Stimulated activated CD4-positive, alpha-beta T cell treated with anti-CD3 and anti-CD28 coated beads, Interleukin-1b, Interleukin-23, amount 100 ng/mL, for 4 hours (primary cell): ENCODE results near the gene ZNF516.

Experiments used
- DNase-seq, 2 donors: peaks; one replicate each; pipeline ENCODE4 v3.0.0-alpha.2; 2020; ENCODE audit warnings: low read depth in 2 of 2

Gene ZNF516

DNA sequence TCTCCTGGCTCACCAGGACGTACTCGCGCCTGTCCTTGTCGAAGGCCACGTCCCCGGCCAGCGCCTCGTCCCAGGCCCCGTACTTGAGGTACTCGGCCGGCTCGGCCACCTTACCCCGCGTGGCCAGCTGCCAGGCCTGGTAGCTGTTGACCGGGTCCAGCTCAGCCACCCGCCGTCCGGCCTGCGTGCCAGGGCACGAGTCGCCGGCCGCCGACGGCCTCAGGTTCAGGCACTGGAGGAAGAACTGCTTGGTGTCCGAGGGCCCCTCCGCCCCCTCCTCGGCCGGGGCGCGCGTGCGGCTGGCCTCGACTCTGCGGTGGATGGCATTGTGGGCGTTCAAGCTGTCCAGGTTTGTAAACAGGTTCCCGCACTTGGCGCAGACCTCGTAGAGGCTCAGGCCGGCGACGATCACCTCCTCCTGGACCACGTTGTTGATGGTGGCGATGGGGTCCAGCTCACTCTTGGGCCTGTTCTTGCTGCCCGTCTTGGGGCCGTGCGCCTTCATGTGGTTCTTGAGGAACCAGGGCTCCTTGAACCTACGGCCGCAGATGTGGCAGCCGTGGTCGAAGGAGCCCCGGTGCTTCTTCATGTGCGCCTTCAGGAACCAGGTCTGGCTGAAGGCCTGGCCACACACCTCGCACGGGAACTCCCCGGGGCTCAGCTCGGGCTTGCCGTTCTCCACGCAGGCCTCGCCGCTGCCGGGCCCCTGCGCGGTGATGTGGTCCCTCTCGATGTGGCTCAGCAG lies 53.2 kb downstream of the ZNF516 start:
- no peak for DNase-seq

GRCh38 chr18:76441002-76441667 lies 53.9 kb downstream of the ZNF516 start:
- no peak for DNase-seq

GRCh38 chr18:76437910-76438309 lies 57.1 kb downstream of the ZNF516 start:
- DNase-seq, result no peak

DNA sequence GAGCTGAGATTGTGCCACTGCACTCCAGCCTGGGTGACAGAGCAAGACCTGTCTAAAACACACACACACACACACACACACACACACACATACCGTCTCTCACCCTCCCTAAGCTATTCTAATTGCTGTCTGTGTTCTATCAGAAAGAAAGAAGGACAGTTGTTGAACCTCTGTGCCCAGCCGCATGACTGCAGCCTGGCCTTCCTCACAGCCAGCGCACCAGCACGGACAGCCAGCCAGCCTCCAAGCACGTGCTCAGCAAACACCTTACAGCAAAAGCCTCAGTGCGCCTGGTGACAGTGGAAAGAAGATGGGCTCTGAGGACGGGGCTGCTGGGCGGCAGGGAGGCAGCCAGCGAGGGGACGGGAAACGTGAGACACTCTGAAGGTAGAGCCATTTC lies 58.0 kb downstream of the ZNF516 start:
- DNase-seq, result no peak

DNA sequence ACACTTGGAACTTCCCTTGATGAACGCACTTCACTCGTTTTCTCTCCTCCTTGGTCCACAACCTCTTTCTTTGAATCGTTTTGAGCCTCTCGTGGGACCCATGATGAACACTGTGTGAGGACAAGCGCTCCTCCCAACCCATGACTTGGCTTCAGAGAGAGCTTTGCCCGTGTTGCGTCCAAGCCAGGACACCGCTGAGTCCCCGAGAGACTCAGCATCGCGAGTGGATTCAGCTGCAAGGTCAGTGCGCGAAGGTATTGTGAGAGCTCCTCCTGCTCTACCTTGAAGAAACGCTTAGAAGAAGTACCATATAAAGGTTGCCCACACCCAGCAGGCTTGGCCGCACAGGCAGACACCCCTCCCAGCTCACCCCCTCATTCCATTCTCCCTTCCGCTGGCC lies 58.7 kb downstream of the ZNF516 start:
- no peak for DNase-seq

- no peak for DNase-seq
These were observed 59.6 kb downstream of the ZNF516 start for GRCh38 chr18:76435316-76435989.

DNA sequence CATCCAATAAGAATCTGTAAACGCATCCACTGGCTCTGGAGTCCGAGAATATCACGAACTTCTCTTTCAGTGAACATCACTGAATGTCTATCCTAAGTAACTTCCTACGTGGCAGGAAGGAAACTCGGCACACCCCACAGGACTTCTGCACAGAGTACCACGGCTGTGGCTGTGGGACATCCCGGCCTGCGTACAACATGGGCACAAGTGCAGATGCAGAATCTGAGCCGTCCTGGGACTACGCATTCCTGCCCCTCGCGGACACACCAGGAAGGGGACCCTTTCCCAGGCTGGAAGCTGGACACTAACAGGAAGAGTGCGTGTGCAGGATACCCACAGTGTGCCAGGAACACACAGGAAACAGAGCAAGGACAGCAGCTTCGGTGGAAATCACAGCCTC lies 60.6 kb downstream of the ZNF516 start:
- DNase-seq, result no peak

GRCh38 chr18:76433788-76434187 lies 61.3 kb downstream of the ZNF516 start:
- DNase-seq, result no peak

- no peak for DNase-seq
These were observed 61.9 kb downstream of the ZNF516 start for GRCh38 chr18:76432970-76433767.

GRCh38 chr18:76432274-76432755 lies 62.7 kb downstream of the ZNF516 start:
- no peak for DNase-seq

GRCh38 chr18:76431437-76432273 lies 63.4 kb downstream of the ZNF516 start:
- no peak for DNase-seq

DNA sequence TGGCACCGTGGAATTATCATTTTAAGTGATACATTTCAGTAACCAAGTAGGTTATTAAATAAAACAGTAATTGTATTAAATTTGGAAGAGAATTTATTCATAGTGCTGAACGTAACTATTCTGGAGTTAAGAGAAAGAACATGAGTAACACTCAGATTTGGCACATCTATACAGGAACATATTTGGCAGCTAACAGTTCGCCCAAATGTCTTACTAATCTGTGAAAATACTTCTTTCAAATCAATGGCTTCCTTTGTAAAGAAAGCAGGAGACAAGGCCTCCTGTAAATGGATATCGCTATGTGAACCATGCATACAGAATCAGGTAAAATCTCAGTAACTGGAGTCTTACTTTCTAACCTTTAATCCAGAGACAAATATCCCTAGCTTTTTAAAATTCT lies 64.4 kb downstream of the ZNF516 start:
- no peak for DNase-seq

GRCh38 chr18:76429262-76430126 lies 65.5 kb downstream of the ZNF516 start:
- no peak for DNase-seq

DNA sequence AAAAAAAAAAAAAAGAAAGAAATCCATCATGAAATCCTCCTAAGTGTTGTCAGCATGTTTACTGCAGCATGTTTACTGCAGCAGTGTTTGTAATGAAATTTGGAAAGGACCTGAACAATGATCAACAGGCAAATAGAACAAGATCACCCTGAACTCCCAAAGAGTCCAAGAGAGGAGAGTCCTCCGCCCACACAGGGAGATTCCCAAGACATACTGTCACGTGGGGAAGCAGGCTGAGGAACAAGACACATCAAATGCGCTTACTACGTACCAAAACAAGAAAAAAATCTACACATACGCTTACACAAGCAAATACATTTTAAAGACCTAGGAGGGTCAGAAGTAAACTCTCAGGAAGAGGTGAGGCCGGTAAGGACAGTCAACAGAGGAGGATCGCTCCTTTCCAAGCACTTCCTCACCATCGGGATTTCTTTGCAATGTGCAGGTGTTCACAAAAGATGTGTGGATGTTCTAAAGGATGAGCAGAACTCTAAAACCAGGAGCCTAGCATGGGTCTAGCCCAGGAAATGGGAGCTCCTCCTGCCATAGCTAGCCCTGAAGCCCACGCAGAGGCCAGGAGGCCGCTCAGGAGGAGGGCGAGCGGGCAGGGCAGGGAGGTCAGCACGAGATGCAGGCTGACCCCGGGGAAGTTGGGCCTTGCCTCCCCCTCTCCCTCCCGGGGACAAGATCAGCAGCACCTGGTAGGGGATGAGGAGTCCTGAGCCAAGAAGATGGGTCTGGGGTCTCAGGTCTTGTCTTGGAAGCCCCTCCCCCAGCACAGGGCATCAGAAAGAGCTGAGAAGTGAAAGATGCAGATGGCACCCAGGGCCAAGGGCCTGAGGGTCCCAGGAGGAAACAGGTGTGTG lies 66.4 kb downstream of the ZNF516 start:
- no peak for DNase-seq

DNA sequence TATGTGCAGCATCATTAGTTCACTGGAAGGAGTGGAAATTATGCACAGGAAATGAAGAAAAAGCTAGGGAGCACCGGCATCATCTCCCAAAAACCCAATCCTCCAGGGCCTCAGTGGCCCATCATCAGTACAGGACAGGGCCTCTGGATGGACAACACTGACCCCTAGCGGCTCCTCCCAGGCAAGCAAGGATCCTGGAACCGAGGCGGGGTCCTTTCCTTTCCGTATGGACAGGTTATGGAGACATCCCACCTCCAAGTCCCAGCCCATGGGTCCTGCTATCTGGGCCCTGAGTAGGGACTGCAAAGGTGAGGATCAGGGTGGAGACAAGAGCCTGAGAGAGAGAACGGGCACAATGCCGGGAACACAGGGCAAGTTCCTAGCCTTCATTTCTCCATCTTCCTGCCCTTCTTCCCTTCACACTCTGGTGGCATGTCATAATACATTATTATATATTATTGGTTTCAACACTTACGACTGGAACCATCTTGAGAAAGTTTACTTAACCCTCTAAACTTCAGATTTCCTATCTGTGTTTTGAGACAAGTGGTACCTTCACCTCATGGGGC lies 68.2 kb downstream of the ZNF516 start:
- DNase-seq, result no peak

DNA sequence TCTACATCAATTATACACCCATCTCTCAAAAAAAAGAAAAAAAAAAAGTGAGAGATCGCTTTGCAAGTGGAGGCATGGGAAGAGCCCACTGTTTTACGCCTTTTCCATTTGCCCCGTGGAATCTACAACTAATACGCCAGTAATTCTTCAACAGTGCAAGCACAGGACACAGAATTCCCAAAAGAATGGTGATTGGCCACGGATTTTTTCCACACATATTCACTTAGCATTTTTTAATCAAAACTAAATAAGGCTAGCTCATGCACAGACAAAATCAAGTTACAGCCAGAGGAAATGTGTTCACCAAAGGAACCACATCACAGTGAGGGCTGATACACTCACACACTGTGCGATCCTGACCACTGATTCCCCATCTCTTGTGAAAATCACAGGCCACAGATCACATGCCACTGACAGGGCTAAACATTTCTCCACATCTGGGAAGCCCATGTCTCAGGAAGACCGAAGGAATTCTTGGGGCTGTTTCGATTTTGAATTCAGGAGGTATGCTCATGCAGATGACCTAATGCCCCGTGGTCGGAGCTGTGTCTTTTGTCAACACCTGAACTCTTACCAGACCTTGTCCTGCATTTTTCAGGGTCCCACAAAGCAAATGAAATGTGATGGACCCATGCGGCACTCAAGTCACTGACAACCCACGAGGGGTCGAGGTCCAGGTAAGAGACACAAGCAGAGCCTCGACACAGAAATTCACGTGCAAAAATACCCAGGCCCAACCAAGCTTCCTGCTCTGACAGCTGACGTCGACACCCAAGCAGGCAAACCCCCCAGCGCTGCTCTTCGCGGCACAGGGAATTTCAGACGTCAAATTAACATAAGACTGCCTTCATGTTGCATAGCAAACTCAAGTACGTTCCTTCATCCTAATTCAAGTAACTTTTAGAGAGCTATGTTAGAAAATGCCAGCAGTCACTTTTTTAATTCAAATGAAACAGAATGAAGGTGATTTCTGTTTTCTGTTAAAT lies 69.6 kb downstream of the ZNF516 start:
- DNase-seq, result no peak

DNA sequence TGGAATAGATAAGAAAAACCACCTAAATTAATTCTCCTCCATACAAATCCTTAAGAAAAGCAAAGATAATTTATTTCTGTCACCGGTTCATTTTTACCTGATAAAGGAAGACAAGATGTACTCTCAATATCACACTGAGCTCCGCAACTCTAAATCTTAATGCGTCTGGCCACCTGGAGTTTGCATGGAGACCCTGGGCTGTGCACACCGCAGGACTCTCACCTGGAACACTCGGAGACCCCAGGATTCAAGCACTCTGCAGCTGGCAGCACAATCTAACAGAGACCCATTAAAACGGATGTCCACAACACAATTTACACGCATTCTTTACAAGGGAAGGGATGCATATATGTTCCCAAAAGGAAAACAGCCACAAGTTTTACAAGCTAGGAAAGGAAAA lies 72.2 kb downstream of the ZNF516 start:
- DNase-seq, result no peak

DNA sequence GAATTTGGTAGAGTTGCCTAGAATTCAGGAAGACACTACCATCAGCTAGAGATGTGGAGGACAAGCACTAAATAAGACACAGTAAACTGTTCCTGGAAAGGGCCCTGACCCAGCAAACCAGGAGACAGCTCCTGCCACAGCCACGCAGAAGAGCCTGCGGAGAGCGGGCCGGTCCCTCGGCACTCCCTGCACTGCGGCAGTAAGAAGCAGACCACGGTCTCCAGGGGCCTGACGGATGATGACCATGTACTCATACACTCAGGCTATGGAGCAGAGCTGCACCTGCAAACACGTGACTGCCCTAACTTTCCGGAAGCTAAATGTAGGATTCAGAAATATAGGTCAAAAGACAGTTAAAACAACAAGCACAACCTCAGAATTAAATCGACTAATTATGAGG lies 72.9 kb downstream of the ZNF516 start:
- no peak for DNase-seq
